Epithelial cell of prostate (primary cell): Measurements from ENCODE around the gene TC2N.

Experiments used
- DNase-seq: peaks from one replicate; pipeline ENCODE4 v3.0.0-alpha.2; 2011; ENCODE audit warnings: low read depth, low spot score
- H3K27ac ChIP-seq: fragments of 450-650 bp; 2 replicates; pipeline ENCODE4 v1.5.1; 2017; ENCODE audit warnings: mild to moderate bottlenecking

The TC2N gene

GRCh38 chr14:91890291-91890749, 23.0 kb upstream of the TC2N start:
- DNase-seq, result no peak
- no peak overlapping the region for H3K27ac ChIP-seq

GRCh38 chr14:91889477-91890211, 22.3 kb upstream of the TC2N start:
- H3K27ac ChIP-seq, result no peak overlapping the region
- DNase-seq, result no peak

- H3K27ac ChIP-seq, result no peak overlapping the region
- no peak for DNase-seq
Observed at GRCh38 chr14:91888641-91889476, 21.5 kb upstream of the TC2N start.

- no peak overlapping the region for H3K27ac ChIP-seq
Observed at GRCh38 chr14:91886961-91887360, 19.6 kb upstream of the TC2N start.

GRCh38 chr14:91885839-91886238, 18.5 kb upstream of the TC2N start:
- H3K27ac ChIP-seq, result no peak overlapping the region
- no peak for DNase-seq

More at GRCh38 chr14:91886961-91887360, 19.6 kb upstream of the TC2N start:
- DNase-seq, result no peak

GRCh38 chr14:91885113-91885712, 17.9 kb upstream of the TC2N start:
- no peak for DNase-seq
- no peak overlapping the region for H3K27ac ChIP-seq

GRCh38 chr14:91884664-91885063, 17.3 kb upstream of the TC2N start:
- DNase-seq, result no peak
- no peak overlapping the region for H3K27ac ChIP-seq

- no peak overlapping the region for H3K27ac ChIP-seq
- DNase-seq, result no peak
Observed at GRCh38 chr14:91883753-91884152, 16.4 kb upstream of the TC2N start.

- no peak for DNase-seq
- no peak overlapping the region for H3K27ac ChIP-seq
Observed at GRCh38 chr14:91882776-91883175, 15.4 kb upstream of the TC2N start.

GRCh38 chr14:91882369-91882768, 15.0 kb upstream of the TC2N start:
- no peak overlapping the region for H3K27ac ChIP-seq
- no peak for DNase-seq

GRCh38 chr14:91879196-91879595, 11.9 kb upstream of the TC2N start:
- peak; percentile 53 for DNase-seq
- no peak overlapping the region for H3K27ac ChIP-seq

GRCh38 chr14:91878274-91878673, 10.9 kb upstream of the TC2N start:
- H3K27ac ChIP-seq, result no peak overlapping the region
- DNase-seq, result no peak

GRCh38 chr14:91877376-91877915, 10.1 kb upstream of the TC2N start:
- no peak for DNase-seq
- H3K27ac ChIP-seq, result no peak overlapping the region

- no peak overlapping the region for H3K27ac ChIP-seq
- DNase-seq, result no peak
Observed at GRCh38 chr14:91876492-91876891, 9.2 kb upstream of the TC2N start.

GRCh38 chr14:91875525-91876286, 8.4 kb upstream of the TC2N start:
- H3K27ac ChIP-seq, result no peak overlapping the region

GRCh38 chr14:91873471-91874415, 6.4 kb upstream of the TC2N start:
- no peak overlapping the region for H3K27ac ChIP-seq
- DNase-seq, result peak; percentile 45

More at GRCh38 chr14:91875525-91876286, 8.4 kb upstream of the TC2N start:
- no peak for DNase-seq

- H3K27ac ChIP-seq, result peak overlapping the region; percentile 29
- DNase-seq, result peak; percentile 74
Observed at GRCh38 chr14:91872517-91873470, 5.5 kb upstream of the TC2N start.

- DNase-seq, result no peak
- H3K27ac ChIP-seq, result peak overlapping the region; percentile 29
Observed at GRCh38 chr14:91872011-91872501, 4.7 kb upstream of the TC2N start.
